Right lobe of liver (tissue), 4 donors: ENCODE data around the gene YY2.

Experiments
- POLR2A ChIP-seq: fragments of 450-650 bp; IDR thresholded peaks from one replicate; pipeline ENCODE4 v1.6.1; 2017; ENCODE audit warnings: antibody characterized with exemption, mild to moderate bottlenecking
- TF ChIP-seq, protein P1 (sequence below), 4 donors: fragments of 200-600 bp in 3 of 4; fragments of 450-650 bp in 1 of 4; IDR thresholded peaks; one replicate each; pipeline versions ENCODE4 v1.5.1 to v1.8.0; 2016 to 2022; ENCODE audit warnings: antibody characterized with exemption in 4 of 4, mild to moderate bottlenecking in 2 of 4
- donor health status: DM: no; HTN: no; CAD: no.
- donor health status: DM: no; HTN: no; CAD: no.
- donor health status: DM: no; HTN: yes; CAD: no.

GRCh38 chrX:21885568-21885967 lies 29.8 kb downstream of the YY2 start:
- TF ChIP-seq, protein P1, sequence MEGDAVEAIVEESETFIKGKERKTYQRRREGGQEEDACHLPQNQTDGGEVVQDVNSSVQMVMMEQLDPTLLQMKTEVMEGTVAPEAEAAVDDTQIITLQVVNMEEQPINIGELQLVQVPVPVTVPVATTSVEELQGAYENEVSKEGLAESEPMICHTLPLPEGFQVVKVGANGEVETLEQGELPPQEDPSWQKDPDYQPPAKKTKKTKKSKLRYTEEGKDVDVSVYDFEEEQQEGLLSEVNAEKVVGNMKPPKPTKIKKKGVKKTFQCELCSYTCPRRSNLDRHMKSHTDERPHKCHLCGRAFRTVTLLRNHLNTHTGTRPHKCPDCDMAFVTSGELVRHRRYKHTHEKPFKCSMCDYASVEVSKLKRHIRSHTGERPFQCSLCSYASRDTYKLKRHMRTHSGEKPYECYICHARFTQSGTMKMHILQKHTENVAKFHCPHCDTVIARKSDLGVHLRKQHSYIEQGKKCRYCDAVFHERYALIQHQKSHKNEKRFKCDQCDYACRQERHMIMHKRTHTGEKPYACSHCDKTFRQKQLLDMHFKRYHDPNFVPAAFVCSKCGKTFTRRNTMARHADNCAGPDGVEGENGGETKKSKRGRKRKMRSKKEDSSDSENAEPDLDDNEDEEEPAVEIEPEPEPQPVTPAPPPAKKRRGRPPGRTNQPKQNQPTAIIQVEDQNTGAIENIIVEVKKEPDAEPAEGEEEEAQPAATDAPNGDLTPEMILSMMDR (IDR thresholded peaks at IDR 0.05): no peak
- TF ChIP-seq POLR2A: no peak
